ENCODE measurements around the gene ANKIB1. TPM values are rescaled to one million over a fixed set of nuclear protein-coding genes. Genes with fewer than 3 reads are reported as not detected.
"Not testable (repeated sequence)": the region's sequence is repeated elsewhere in the genome, so short reads cannot be mapped to it uniquely, and the experiment has no call there.

The ANKIB1 gene
- total RNA-seq, 4 donors from 2014 or later: 27.1 to 38.1 (median 36.8) TPM

- Histone ChIP-seq H3K4me3 (peak overlapping the region; percentile 83 to 99 (median 98)), H3K27me3 (no peaks in the 10 kb centered on the region), H3K4me1 (peaks cover 0 to 51% (median 18%) of the 10 kb centered on the region in 4 donors), H3K36me3 (peaks cover 0 to 5% (median 0%) of the 10 kb centered on the region in 3 donors), H3K9me3 (no peaks in the 10 kb centered on the region), H3K27ac (peak overlapping the region; percentile 89 to 97 (median 92))
- TF ChIP-seq CTCF (IDR thresholded peaks at IDR 0.05) (no peak), POLR2A (IDR thresholded peaks at IDR 0.05) (no peak), EP300 (IDR thresholded peaks at IDR 0.05) (no peak)
- DNase-seq (ENCODE audit: low spot score in 2 of 2): no peak
- WGBS, 2 donors: 1 to 2% methylated on average over 11 of the region's 11 CpGs
Observed at GRCh38 chr7:92244808-92245486, 827 bp upstream of the ANKIB1 start.

GRCh38 chr7:92246360-92247101 is 757 bp downstream of the ANKIB1 start:
- no peaks in the 10 kb centered on the region for H3K27me3 ChIP-seq
- H3K9me3 ChIP-seq: no peaks in the 10 kb centered on the region
- H3K4me3 ChIP-seq: peak overlapping the region; percentile 83 to 99 (median 98)
- no peaks in the 10 kb centered on the region for H3K36me3 ChIP-seq
- WGBS, 2 donors: 0% methylated on average over 26 to 28 of the region's 35 CpGs
- no peak for TF ChIP-seq CTCF (IDR thresholded peaks at IDR 0.05)
- TF ChIP-seq POLR2A (IDR thresholded peaks at IDR 0.05): no peak
- no peak for TF ChIP-seq EP300 (IDR thresholded peaks at IDR 0.05)
- H3K27ac ChIP-seq: peak overlapping the region; percentile 89 to 97 (median 92)
- peaks cover 0 to 47% (median 18%) of the 10 kb centered on the region in 4 donors for H3K4me1 ChIP-seq
- DNase-seq (ENCODE audit: low spot score in 2 of 2): no peak

GRCh38 chr7:92250603-92251002 is 4.8 kb downstream of the ANKIB1 start:
- Histone ChIP-seq H3K9me3 (no peaks in the 10 kb centered on the region), H3K36me3 (no peaks in the 10 kb centered on the region), H3K4me1 (peaks cover 0 to 17% (median 6%) of the 10 kb centered on the region in 4 donors), H3K27me3 (no peaks in the 10 kb centered on the region), H3K27ac (no peak overlapping the region), H3K4me3 (no peak overlapping the region)
- DNase-seq (ENCODE audit: low spot score in 2 of 2): no peak
- TF ChIP-seq EP300 (IDR thresholded peaks at IDR 0.05): no peak
- TF ChIP-seq CTCF (IDR thresholded peaks at IDR 0.05): no peak
- TF ChIP-seq POLR2A (IDR thresholded peaks at IDR 0.05): no peak

GRCh38 chr7:92251181-92251580 is 5.4 kb downstream of the ANKIB1 start:
- WGBS, 2 donors: 56 to 70% methylated on average over 1 of the region's 1 CpG
- no peak for TF ChIP-seq CTCF (IDR thresholded peaks at IDR 0.05)
- TF ChIP-seq EP300 (IDR thresholded peaks at IDR 0.05): no peak
- H3K4me1 ChIP-seq: peaks cover 0 to 17% (median 6%) of the 10 kb centered on the region in 4 donors

GRCh38 chr7:92253251-92253650 is 7.5 kb downstream of the ANKIB1 start:
- Histone ChIP-seq H3K4me1 (peaks cover 0 to 3% (median 1%) of the 10 kb centered on the region in 4 donors), H3K27ac (no peak overlapping the region), H3K4me3 (no peak overlapping the region), H3K9me3 (no peaks in the 10 kb centered on the region), H3K36me3 (no peaks in the 10 kb centered on the region), H3K27me3 (no peaks in the 10 kb centered on the region)
- TF ChIP-seq EP300 (IDR thresholded peaks at IDR 0.05) (no peak), CTCF (IDR thresholded peaks at IDR 0.05) (no peak), POLR2A (IDR thresholded peaks at IDR 0.05) (no peak)
- 81 to 86% methylated on average over 1 of the region's 1 CpG for WGBS, 2 donors
- DNase-seq (ENCODE audit: low spot score in 2 of 2): no peak

More at GRCh38 chr7:92251181-92251580, 5.4 kb downstream of the ANKIB1 start:
- no peaks in the 10 kb centered on the region for H3K27me3 ChIP-seq
- H3K4me3 ChIP-seq: no peak overlapping the region
- no peaks in the 10 kb centered on the region for H3K36me3 ChIP-seq
- H3K9me3 ChIP-seq: no peaks in the 10 kb centered on the region
- DNase-seq (ENCODE audit: low spot score in 2 of 2): no peak
- H3K27ac ChIP-seq: no peak overlapping the region

- H3K36me3 ChIP-seq; H3K27ac ChIP-seq; H3K4me3 ChIP-seq; H3K9me3 ChIP-seq; H3K27me3 ChIP-seq; H3K4me1 ChIP-seq; DNase-seq (ENCODE audit: low spot score in 2 of 2): not testable (repeated sequence)
- 83 to 93% methylated on average over 1 of the region's 1 CpG for WGBS, 2 donors
Observed at GRCh38 chr7:92254800-92255199, 9.0 kb downstream of the ANKIB1 start.

All from tibial nerve (tissue), 4 donors.